Measurements from ENCODE around the gene MATK.

The MATK gene

GRCh38 chr19:3782903-3783302 is 3.3 kb downstream of the MATK start:
- CTCF ChIA-PET: no interaction called here
- TF ChIP-seq ELF4 (IDR thresholded peaks at IDR 0.05) (no peak), CTBP1 (IDR thresholded peaks at IDR 0.05; ENCODE audit: borderline replicate concordance) (no peak), LEF1 (IDR thresholded peaks at IDR 0.05; ENCODE audit: borderline replicate concordance) (no peak), FOXM1 (IDR thresholded peaks at IDR 0.05; ENCODE audit: borderline replicate concordance) (no peak), PKNOX1 (IDR thresholded peaks at IDR 0.05) (no peak), HDGF (IDR thresholded peaks at IDR 0.05; ENCODE audit: borderline replicate concordance) (no peak), NFRKB (IDR thresholded peaks at IDR 0.05) (no peak), ZNF384 (IDR thresholded peaks at IDR 0.05) (no peak), SP1 (IDR thresholded peaks at IDR 0.05) (no peak), FOXK2 (IDR thresholded peaks at IDR 0.05) (no peak), SUZ12 (IDR thresholded peaks at IDR 0.05) (no peak), ARNT (IDR thresholded peaks at IDR 0.05) (no peak), L3MBTL2 (conservative IDR thresholded peaks at IDR 0.05) (no peak), FOXA1 (IDR thresholded peaks at IDR 0.05) (no peak)
- POLR2A ChIA-PET: interaction anchor here (1.3 to 1.9 kb wide), 2 partner anchors 12 to 20 kb away, joined by 3 to 8 read pairs; partner anchors contain the start of gene MRPL54
- DNase-seq (ENCODE audit: extremely low spot score): no peak

- DNase-seq (ENCODE audit: extremely low spot score): no peak
- ChIA-PET POLR2A (interaction anchor here (1.3 to 1.9 kb wide), 2 partner anchors 11 to 20 kb away, joined by 3 to 8 read pairs; partner anchors contain the start of gene MRPL54), CTCF (no interaction called here)
- no peak for TF ChIP-seq FOXM1 (IDR thresholded peaks at IDR 0.05; ENCODE audit: borderline replicate concordance)
- TF ChIP-seq ZNF384 (IDR thresholded peaks at IDR 0.05): no peak
- no peak for TF ChIP-seq ARNT (IDR thresholded peaks at IDR 0.05)
- no peak for TF ChIP-seq BHLHE40 (IDR thresholded peaks at IDR 0.05; ENCODE audit: borderline replicate concordance)
- TF ChIP-seq FOXK2 (IDR thresholded peaks at IDR 0.05): no peak
- no peak for TF ChIP-seq SUZ12 (IDR thresholded peaks at IDR 0.05)
- TF ChIP-seq SP1 (IDR thresholded peaks at IDR 0.05): no peak
- TF ChIP-seq CTBP1 (IDR thresholded peaks at IDR 0.05; ENCODE audit: borderline replicate concordance): no peak
- no peak for TF ChIP-seq LEF1 (IDR thresholded peaks at IDR 0.05; ENCODE audit: borderline replicate concordance)
- no peak for TF ChIP-seq TARDBP (IDR thresholded peaks at IDR 0.05)
- no peak for TF ChIP-seq PKNOX1 (IDR thresholded peaks at IDR 0.05)
- no peak for TF ChIP-seq L3MBTL2 (conservative IDR thresholded peaks at IDR 0.05)
- no peak for TF ChIP-seq NFRKB (IDR thresholded peaks at IDR 0.05)
- no peak for TF ChIP-seq HDGF (IDR thresholded peaks at IDR 0.05; ENCODE audit: borderline replicate concordance)
- no peak for TF ChIP-seq ELF4 (IDR thresholded peaks at IDR 0.05)
- TF ChIP-seq FOXA1 (IDR thresholded peaks at IDR 0.05): no peak
Observed at GRCh38 chr19:3782330-3782729, 3.9 kb downstream of the MATK start.

DNA sequence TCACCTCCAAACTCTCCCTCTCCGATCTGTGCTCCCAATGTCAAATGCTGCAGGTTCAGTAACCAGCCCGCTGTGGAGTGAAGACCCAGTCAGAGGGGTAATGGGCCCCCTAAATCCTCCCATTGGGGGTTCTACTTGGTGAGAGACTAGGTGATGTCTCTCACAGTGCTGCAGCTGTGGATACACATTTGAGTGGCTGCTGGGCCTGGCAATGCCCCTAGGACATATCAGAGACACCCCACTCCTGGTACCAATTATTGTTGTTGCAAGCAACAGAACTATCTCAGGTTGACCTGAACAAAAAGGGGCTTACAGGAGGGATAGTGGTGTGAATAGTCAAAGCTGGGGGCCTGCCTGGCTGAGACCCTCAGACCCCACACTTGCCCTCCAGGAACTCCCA is 4.6 kb downstream of the MATK start:
- TF ChIP-seq HDGF (IDR thresholded peaks at IDR 0.05; ENCODE audit: borderline replicate concordance) (no peak), ELF4 (IDR thresholded peaks at IDR 0.05) (no peak), FOXM1 (IDR thresholded peaks at IDR 0.05; ENCODE audit: borderline replicate concordance) (no peak), CTBP1 (IDR thresholded peaks at IDR 0.05; ENCODE audit: borderline replicate concordance) (no peak)
- ChIA-PET POLR2A (interaction anchor here (0.9 kb wide), 1 partner anchor 19 kb away, joined by 3 read pairs; the partner anchor contains the start of gene MRPL54), CTCF (no interaction called here)

DNA sequence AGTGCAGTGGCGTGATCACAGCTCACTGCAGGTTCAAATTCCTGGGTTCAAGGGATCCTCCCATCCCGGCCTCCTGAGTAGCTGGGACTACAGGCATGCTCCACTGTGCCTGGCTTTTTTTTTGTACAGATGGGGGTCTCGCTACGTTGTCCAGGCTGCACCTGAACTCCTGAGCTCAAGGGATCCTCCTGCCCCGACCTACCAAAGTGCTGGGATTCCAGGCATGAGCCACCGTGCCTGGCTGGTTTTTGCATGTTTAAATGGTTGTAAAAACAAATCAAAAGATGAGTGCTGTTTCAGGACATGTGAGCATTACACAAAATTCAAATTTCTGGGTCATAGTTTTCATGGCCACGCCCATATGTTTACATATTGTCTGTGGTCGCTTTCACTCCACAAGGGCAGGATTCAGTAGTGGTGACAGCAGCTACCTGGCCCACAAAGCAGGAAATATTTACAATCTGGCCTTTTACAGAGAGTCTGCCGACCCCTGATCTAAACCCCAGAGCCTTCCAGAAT is 5.3 kb downstream of the MATK start:
- POLR2A ChIA-PET: interaction anchor here (3.3 kb wide), 1 partner anchor 18 kb away, joined by 14 read pairs; the partner anchor contains the start of gene MRPL54
- DNase-seq (ENCODE audit: extremely low spot score): no peak
- CTCF ChIA-PET: no interaction called here

More for the DNA sequence above, 4.6 kb downstream of the MATK start:
- no peak for DNase-seq (ENCODE audit: extremely low spot score)

DNA sequence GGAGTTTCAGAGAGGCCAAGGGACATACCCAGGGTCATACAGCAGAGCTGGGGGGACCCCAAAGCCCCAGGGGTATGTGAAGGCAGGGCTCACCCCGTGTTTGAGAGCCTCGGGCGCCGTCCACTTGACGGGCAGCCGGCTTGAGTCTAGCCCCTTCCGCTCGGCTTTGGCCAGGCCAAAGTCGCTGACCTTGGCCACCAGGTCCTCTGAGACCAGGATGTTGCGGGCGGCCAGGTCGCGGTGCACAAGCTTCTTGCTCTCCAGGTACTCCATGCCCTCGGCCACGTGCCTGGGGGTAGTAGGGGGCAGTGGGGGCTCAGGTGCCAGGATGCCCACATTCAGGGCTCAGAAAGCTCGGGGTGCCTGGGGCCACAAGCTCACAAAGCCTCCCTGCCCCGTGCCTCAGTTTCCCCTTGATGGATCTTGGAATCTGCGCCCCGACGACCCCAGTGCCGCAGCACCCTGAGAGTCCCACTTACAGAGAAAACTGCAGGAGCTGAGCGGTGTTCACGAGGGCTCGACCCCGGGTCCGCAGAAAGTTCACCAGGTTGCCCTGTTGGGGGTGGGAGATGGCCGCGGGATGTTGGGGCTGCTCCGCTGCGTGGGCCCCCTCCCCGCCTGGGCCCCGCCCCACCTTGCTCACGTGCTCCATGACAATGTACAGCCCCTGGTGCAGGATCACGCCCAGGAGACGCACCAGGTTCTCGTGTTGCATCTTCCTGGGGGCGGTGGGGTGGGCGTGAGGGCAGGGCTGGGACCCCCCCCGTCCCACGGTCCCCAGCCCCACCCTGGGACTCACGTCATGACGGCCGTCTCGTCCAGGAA is 7.1 kb downstream of the MATK start:
- DNase-seq (ENCODE audit: extremely low spot score): no peak
- ChIA-PET POLR2A (interaction anchor here (3.3 kb wide), 1 partner anchor 16 kb away, joined by 14 read pairs; the partner anchor contains the start of gene MRPL54), CTCF (no interaction called here)
- TF ChIP-seq SUZ12 (IDR thresholded peaks at IDR 0.05): no peak

More for the DNA sequence above, 5.3 kb downstream of the MATK start:
- no peak for TF ChIP-seq TARDBP (IDR thresholded peaks at IDR 0.05)
- no peak for TF ChIP-seq SUZ12 (IDR thresholded peaks at IDR 0.05)
- no peak for TF ChIP-seq FOXM1 (IDR thresholded peaks at IDR 0.05; ENCODE audit: borderline replicate concordance)
- TF ChIP-seq HDGF (IDR thresholded peaks at IDR 0.05; ENCODE audit: borderline replicate concordance): no peak
- no peak for TF ChIP-seq L3MBTL2 (conservative IDR thresholded peaks at IDR 0.05)

- CTCF ChIA-PET: no interaction called here
- POLR2A ChIA-PET: interaction anchor here (3.3 kb wide), 1 partner anchor 16 kb away, joined by 14 read pairs; the partner anchor contains the start of gene MRPL54
- TF ChIP-seq SP1 (IDR thresholded peaks at IDR 0.05): no peak
- no peak for TF ChIP-seq CTBP1 (IDR thresholded peaks at IDR 0.05; ENCODE audit: borderline replicate concordance)
- no peak for TF ChIP-seq LEF1 (IDR thresholded peaks at IDR 0.05; ENCODE audit: borderline replicate concordance)
- no peak for TF ChIP-seq ARNT (IDR thresholded peaks at IDR 0.05)
- TF ChIP-seq TARDBP (IDR thresholded peaks at IDR 0.05): no peak
- TF ChIP-seq FOXM1 (IDR thresholded peaks at IDR 0.05; ENCODE audit: borderline replicate concordance): no peak
- no peak for TF ChIP-seq L3MBTL2 (conservative IDR thresholded peaks at IDR 0.05)
- TF ChIP-seq BHLHE40 (IDR thresholded peaks at IDR 0.05; ENCODE audit: borderline replicate concordance): no peak
- no peak for TF ChIP-seq HDGF (IDR thresholded peaks at IDR 0.05; ENCODE audit: borderline replicate concordance)
- no peak for DNase-seq (ENCODE audit: extremely low spot score)
Observed at GRCh38 chr19:3778104-3778867, 7.9 kb downstream of the MATK start.
